ENCODE data around the gene MYO3B. TPM values are rescaled to one million over a fixed set of nuclear protein-coding genes. Genes with fewer than 3 reads are reported as not detected.

Gene MYO3B
- total and polyA plus RNA-seq, 2 donors (not counting 3 experiments of a cell fraction or from before 2014, with no cell fraction given), result 0.03 TPM; not detected in 1

- H3K4me2 ChIP-seq (ENCODE audit: insufficient read depth, low read length), result no peak overlapping the region
Measured at GRCh38 chr2:170679607-170680079, 501.7 kb downstream of the MYO3B start.

More at GRCh38 chr2:170679607-170680079, 501.7 kb downstream of the MYO3B start:
- H3K4me3 ChIP-seq (replicated peaks in 1 of 3; ENCODE audit: insufficient read depth in 1 of 3, low read depth in 1 of 3, low read length in 3 of 3), result no peak overlapping the region
- intact Hi-C loops (cut with micrococcal nuclease), result no loop called here
- no peak overlapping the region for H3K27ac ChIP-seq (ENCODE audit: insufficient read depth, low read depth, low read length)
- no peaks in the 10 kb centered on the region for H3K36me3 ChIP-seq (ENCODE audit: control insufficient read depth in 2 of 2, extremely low read depth in 1 of 2, insufficient read depth in 2 of 2, low read length in 2 of 2)
- no TSS peak for BruUV-seq (replicated peaks)
- H3K79me2 ChIP-seq (ENCODE audit: control insufficient read depth, insufficient read depth, low read length), result no peaks in the 10 kb centered on the region
- H2AFZ ChIP-seq (ENCODE audit: low read depth, low read length), result no peak overlapping the region
- H4K20me1 ChIP-seq (replicated peaks; ENCODE audit: control insufficient read depth, extremely low read depth, insufficient read depth, low read length), result no peaks in the 10 kb centered on the region
- FAIRE-seq (no peak), DNase-seq (ENCODE audit: low read depth, low spot score) (no peak)
- H3K27me3 ChIP-seq (ENCODE audit: control insufficient read depth in 2 of 2, insufficient read depth in 2 of 2, low read length in 2 of 2), result no peaks in the 10 kb centered on the region
- no peaks in the 10 kb centered on the region for H3K9me1 ChIP-seq (replicated peaks; ENCODE audit: control insufficient read depth, extremely low read depth, insufficient read depth, low read length)
- ChIA-PET CTCF (interaction anchor here (1.0 to 2.9 kb wide), 5 partner anchors 9 to 443 kb away, joined by 3 to 12 read pairs (median 3); no protein-coding TSS in a partner anchor), POLR2A (no interaction called here)
- no peaks in the 10 kb centered on the region for H3K4me1 ChIP-seq (ENCODE audit: control insufficient read depth, extremely low read depth, insufficient read depth, low read length)
- no peaks in the 10 kb centered on the region for H3K9me3 ChIP-seq (replicated peaks; ENCODE audit: control insufficient read depth, insufficient read depth, low read length)
- no peak for TF ChIP-seq CTCF (IDR thresholded peaks at IDR 0.05; ENCODE audit: extremely low read depth in 1 of 2, insufficient read depth in 1 of 2, low read depth in 1 of 2, low read length in 2 of 2)
- TF ChIP-seq FOS (IDR thresholded peaks at IDR 0.05; ENCODE audit: borderline replicate concordance, insufficient read depth, low read length), result no peak
- no peak for TF ChIP-seq EZH2 (IDR thresholded peaks at IDR 0.05; ENCODE audit: borderline replicate concordance, low read depth, low read length, severe bottlenecking)
- TF ChIP-seq POLR2AphosphoS5 (IDR thresholded peaks at IDR 0.05; ENCODE audit: insufficient read depth, low read depth, low read length), result no peak
- no peak for TF ChIP-seq JUN (IDR thresholded peaks at IDR 0.05; ENCODE audit: borderline replicate concordance, insufficient read depth, insufficient read length, low read depth)
- no peak for TF ChIP-seq POLR2A (IDR thresholded peaks at IDR 0.05; ENCODE audit: low read depth, low read length)
- TF ChIP-seq MAX (IDR thresholded peaks at IDR 0.05; ENCODE audit: insufficient read depth, insufficient read length), result no peak
- no peak for TF ChIP-seq GATA2 (IDR thresholded peaks at IDR 0.05; ENCODE audit: insufficient read depth, insufficient read length, low read depth, low read length)
- TF ChIP-seq MYC (IDR thresholded peaks at IDR 0.05; ENCODE audit: low read depth, low read length), result no peak
- no peak overlapping the region for H3K9ac ChIP-seq (replicated peaks; ENCODE audit: extremely low read depth, insufficient read depth, low read length)
- dilution Hi-C loops (cut with MboI; ENCODE audit: extremely low pct_ligation_motif_present, low sequenced_read_pairs), result no loop called here
